H7 (cell line): Measurements from ENCODE around the gene MTHFD1L. TPM values are rescaled to one million over a fixed set of nuclear protein-coding genes. Genes with fewer than 3 reads are reported as not detected.
A peak's percentile ranks its signal among the peaks of the same experiment; 100 is the strongest.

Experiments
- DNase-seq: peaks from one replicate; pipeline ENCODE4 v3.0.0; 2012
- H3K27me3 ChIP-seq: 2 replicates; pipeline ENCODE4 v1.6.0; 2011; ENCODE audit warnings: mild to moderate bottlenecking, low read length; ENCODE audit not compliant: control insufficient read depth, insufficient read depth
- H3K36me3 ChIP-seq: replicated peaks from 2 replicates; pipeline ENCODE4 v1.5.1; 2011; ENCODE audit warnings: low read length; ENCODE audit not compliant: control insufficient read depth, insufficient read depth
- H3K4me3 ChIP-seq: 2 replicates; pipeline ENCODE4 v1.5.1; 2011; ENCODE audit warnings: low read depth, mild to moderate bottlenecking, control low read depth, low read length, moderate library complexity; ENCODE audit not compliant: insufficient read depth
- total RNA-seq: library from RNA; depleted of rRNA; stranded (reverse); fragments of >200 nt; shearing (Covaris generic); gene quantifications from 2 replicates; pipeline ENCODE4 v1.2.3, GENCODE V29; 2014

The MTHFD1L gene
- total RNA-seq, 1 experiment from 2014 or later: 46.0 TPM

- Histone ChIP-seq H3K27me3 (no peaks in the 10 kb centered on the region), H3K36me3 (peaks cover 14% of the 10 kb centered on the region), H3K4me3 (no peak overlapping the region)
- no peak for DNase-seq
Observed at GRCh38 chr6:150925590-150925928, 60.1 kb downstream of the MTHFD1L start.

GRCh38 chr6:150925976-150926375, 60.5 kb downstream of the MTHFD1L start:
- H3K36me3 ChIP-seq: peaks cover 14% of the 10 kb centered on the region

GRCh38 chr6:150928882-150929281, 63.4 kb downstream of the MTHFD1L start:
- no peaks in the 10 kb centered on the region for H3K27me3 ChIP-seq
- peak; percentile 53 for DNase-seq
- H3K36me3 ChIP-seq: peaks cover 14% of the 10 kb centered on the region
- no peak overlapping the region for H3K4me3 ChIP-seq

More at GRCh38 chr6:150925976-150926375, 60.5 kb downstream of the MTHFD1L start:
- H3K4me3 ChIP-seq: no peak overlapping the region
- H3K27me3 ChIP-seq: no peaks in the 10 kb centered on the region
- no peak for DNase-seq

GRCh38 chr6:150929416-150929815, 63.9 kb downstream of the MTHFD1L start:
- Histone ChIP-seq H3K36me3 (peaks cover 16% of the 10 kb centered on the region), H3K27me3 (no peaks in the 10 kb centered on the region), H3K4me3 (no peak overlapping the region)
- DNase-seq: no peak

GRCh38 chr6:150930841-150931240, 65.3 kb downstream of the MTHFD1L start:
- peaks cover 18% of the 10 kb centered on the region for H3K36me3 ChIP-seq
- H3K4me3 ChIP-seq: no peak overlapping the region
- H3K27me3 ChIP-seq: no peaks in the 10 kb centered on the region
- no peak for DNase-seq

GRCh38 chr6:150931405-150931804, 65.9 kb downstream of the MTHFD1L start:
- no peaks in the 10 kb centered on the region for H3K27me3 ChIP-seq
- H3K4me3 ChIP-seq: no peak overlapping the region
- no peak for DNase-seq
- peaks cover 13% of the 10 kb centered on the region for H3K36me3 ChIP-seq

- DNase-seq: no peak
- Histone ChIP-seq H3K4me3 (no peak overlapping the region), H3K27me3 (no peaks in the 10 kb centered on the region), H3K36me3 (peaks cover 12% of the 10 kb centered on the region)
Observed at GRCh38 chr6:150932996-150933395, 67.5 kb downstream of the MTHFD1L start.

- H3K27me3 ChIP-seq: no peaks in the 10 kb centered on the region
- H3K36me3 ChIP-seq: peaks cover 18% of the 10 kb centered on the region
- DNase-seq: no peak
- no peak overlapping the region for H3K4me3 ChIP-seq
Observed at GRCh38 chr6:150934380-150934779, 68.9 kb downstream of the MTHFD1L start.

- Histone ChIP-seq H3K4me3 (no peak overlapping the region), H3K27me3 (no peaks in the 10 kb centered on the region), H3K36me3 (peaks cover 19% of the 10 kb centered on the region)
- no peak for DNase-seq
Observed at GRCh38 chr6:150936021-150936555, 70.6 kb downstream of the MTHFD1L start.

- H3K36me3 ChIP-seq: peaks cover 20% of the 10 kb centered on the region
- H3K27me3 ChIP-seq: no peaks in the 10 kb centered on the region
- no peak for DNase-seq
- H3K4me3 ChIP-seq: no peak overlapping the region
Observed at GRCh38 chr6:150937132-150937906, 71.8 kb downstream of the MTHFD1L start.

- no peak for DNase-seq
- peaks cover 15% of the 10 kb centered on the region for H3K36me3 ChIP-seq
- H3K27me3 ChIP-seq: no peaks in the 10 kb centered on the region
- no peak overlapping the region for H3K4me3 ChIP-seq
Observed at GRCh38 chr6:150939399-150939798, 73.9 kb downstream of the MTHFD1L start.

GRCh38 chr6:150940941-150941340, 75.4 kb downstream of the MTHFD1L start:
- Histone ChIP-seq H3K4me3 (no peak overlapping the region), H3K27me3 (no peaks in the 10 kb centered on the region), H3K36me3 (peaks cover 14% of the 10 kb centered on the region)
- DNase-seq: no peak

- peaks cover 24% of the 10 kb centered on the region for H3K36me3 ChIP-seq
- no peak for DNase-seq
- no peak overlapping the region for H3K4me3 ChIP-seq
- no peaks in the 10 kb centered on the region for H3K27me3 ChIP-seq
Observed at GRCh38 chr6:150949526-150949925, 84.0 kb downstream of the MTHFD1L start.

- Histone ChIP-seq H3K4me3 (no peak overlapping the region), H3K36me3 (peaks cover 23% of the 10 kb centered on the region), H3K27me3 (no peaks in the 10 kb centered on the region)
- no peak for DNase-seq
Observed at GRCh38 chr6:150953851-150954250, 88.3 kb downstream of the MTHFD1L start.

- no peak for DNase-seq
- Histone ChIP-seq H3K36me3 (peaks cover 10% of the 10 kb centered on the region), H3K4me3 (no peak overlapping the region), H3K27me3 (no peaks in the 10 kb centered on the region)
Observed at GRCh38 chr6:150959166-150959565, 93.7 kb downstream of the MTHFD1L start.
